MCF 10A (cell line): ENCODE results near the gene HSDL1. TPM values are rescaled to one million over a fixed set of nuclear protein-coding genes. Genes with fewer than 3 reads are reported as not detected.

Experiments used
- BruUV-seq: library from RNA; stranded (reverse); fragments of 400-500 nt; replicated peaks from 2 replicates; lab custom pipeline; 2021; lab: Mats Ljungman, UMichigan
- CTCF ChIA-PET: fragments of 300-600 bp; sonication (Branson Sonifier 250); formaldehyde crosslinking; extraction: SDS; loops from one replicate; lab custom pipeline; 2021; ENCODE audit warnings: antibody characterized with exemption, inconsistent platforms; lab: Yijun Ruan, JAX
- POLR2A ChIA-PET: fragments of 300-600, 350-650 bp; sonication (Branson Sonifier 250); formaldehyde crosslinking; extraction: SDS; loops from one replicate; lab custom pipeline; 2020; ENCODE audit warnings: antibody characterized with exemption, inconsistent platforms; lab: Yijun Ruan, JAX
- DNase-seq: peaks from one replicate; pipeline ENCODE4 v3.0.0-alpha.2; 2018; ENCODE audit not compliant: unreplicated experiment
- H3K27ac Mint-ChIP-seq: one replicate; pipeline ENCODE4 v1.8.0; 2022; ENCODE audit warnings: mild to moderate bottlenecking, low read depth, mixed read lengths; ENCODE audit not compliant: unreplicated experiment
- H3K27me3 Mint-ChIP-seq: one replicate; pipeline ENCODE4 v1.8.0; 2022; ENCODE audit warnings: mixed read lengths; ENCODE audit not compliant: insufficient read depth, unreplicated experiment
- H3K36me3 Mint-ChIP-seq: one replicate; pipeline ENCODE4 v1.8.0; 2022; ENCODE audit warnings: mild to moderate bottlenecking, moderate library complexity, mixed read lengths; ENCODE audit not compliant: insufficient read depth, unreplicated experiment
- H3K4me1 Mint-ChIP-seq: one replicate; pipeline ENCODE4 v1.8.0; 2022; ENCODE audit warnings: mixed read lengths; ENCODE audit not compliant: insufficient read depth, unreplicated experiment
- H3K4me3 Mint-ChIP-seq: one replicate; pipeline ENCODE4 v1.8.0; 2022; ENCODE audit warnings: mild to moderate bottlenecking, moderate library complexity, mixed read lengths; ENCODE audit not compliant: unreplicated experiment
- H3K9me3 Mint-ChIP-seq: one replicate; pipeline ENCODE4 v1.8.0; 2022; ENCODE audit warnings: mixed read lengths; ENCODE audit not compliant: unreplicated experiment
- intact Hi-C: fragments of 100-400 bp; cut with micrococcal nuclease; formaldehyde crosslinking; loops from 2 replicates; pipeline ENCODE4 v1.14.1; 2022
- total RNA-seq: library from RNA; stranded (reverse); gene quantifications from 2 replicates; pipeline ENCODE4 v1.2.3, GENCODE V29; 2022
- TF ChIP-seq, protein P1 (sequence below): fragments of 200-600 bp; IDR thresholded peaks from one replicate; pipeline ENCODE4 v1.8.0; 2022; ENCODE audit warnings: antibody characterized with exemption, mild to moderate bottlenecking; ENCODE audit not compliant: unreplicated experiment

HSDL1 gene
- total RNA-seq, 1 experiment from 2014 or later: 13.3 TPM

DNA sequence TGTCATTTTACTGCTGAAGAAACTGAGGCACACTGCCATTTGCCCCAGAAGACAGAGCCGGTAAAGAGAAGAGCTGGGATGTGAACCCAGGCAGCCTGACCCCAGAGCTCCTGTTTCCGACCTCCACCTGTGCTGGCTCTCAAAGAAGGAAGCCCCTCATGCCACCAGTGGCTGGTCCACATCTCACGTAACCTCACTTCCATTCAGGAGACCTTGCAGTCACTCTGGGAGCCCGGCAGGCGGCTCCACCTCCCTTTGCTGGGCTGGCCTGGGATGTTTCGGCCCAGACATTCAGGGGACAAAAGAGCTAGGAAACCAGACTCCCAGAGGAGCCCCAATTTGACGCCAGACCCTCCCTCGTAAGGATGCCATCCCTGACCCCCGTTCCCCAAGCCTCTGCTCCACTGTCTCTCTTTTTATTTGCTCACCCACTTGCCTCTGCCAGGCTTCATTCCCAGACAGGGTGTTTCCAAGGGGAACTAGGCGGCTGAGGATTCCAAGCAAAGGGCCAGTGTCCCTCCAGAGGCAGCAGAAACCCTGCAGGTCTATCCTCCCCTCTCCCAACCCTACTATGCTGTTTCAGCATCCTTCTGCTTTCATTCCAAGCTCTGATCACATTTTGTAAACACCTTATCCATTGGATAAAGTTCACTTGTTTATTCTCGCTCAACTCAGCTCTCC, 39.1 kb upstream of the HSDL1 start:
- Mint-ChIP-seq H3K4me1 (peaks cover 14% of the 10 kb centered on the region), H3K36me3 (peaks cover 14% of the 10 kb centered on the region), H3K9me3 (no peaks in the 10 kb centered on the region), H3K4me3 (no peak overlapping the region), H3K27ac (no peak overlapping the region), H3K27me3 (no peaks in the 10 kb centered on the region)
- ChIA-PET POLR2A (interaction anchor here (0.6 to 1.0 kb wide), 2 partner anchors 68 to 289 kb away, joined by 3 to 4 read pairs; partner anchors contain the start of gene MBTPS1), CTCF (interaction anchor here (0.6 to 1.3 kb wide), 4 partner anchors 8 to 266 kb away, joined by 3 to 5 read pairs (median 3); no protein-coding TSS in a partner anchor)
- DNase-seq: no peak
- no TSS peak for BruUV-seq
- TF ChIP-seq, protein P1, sequence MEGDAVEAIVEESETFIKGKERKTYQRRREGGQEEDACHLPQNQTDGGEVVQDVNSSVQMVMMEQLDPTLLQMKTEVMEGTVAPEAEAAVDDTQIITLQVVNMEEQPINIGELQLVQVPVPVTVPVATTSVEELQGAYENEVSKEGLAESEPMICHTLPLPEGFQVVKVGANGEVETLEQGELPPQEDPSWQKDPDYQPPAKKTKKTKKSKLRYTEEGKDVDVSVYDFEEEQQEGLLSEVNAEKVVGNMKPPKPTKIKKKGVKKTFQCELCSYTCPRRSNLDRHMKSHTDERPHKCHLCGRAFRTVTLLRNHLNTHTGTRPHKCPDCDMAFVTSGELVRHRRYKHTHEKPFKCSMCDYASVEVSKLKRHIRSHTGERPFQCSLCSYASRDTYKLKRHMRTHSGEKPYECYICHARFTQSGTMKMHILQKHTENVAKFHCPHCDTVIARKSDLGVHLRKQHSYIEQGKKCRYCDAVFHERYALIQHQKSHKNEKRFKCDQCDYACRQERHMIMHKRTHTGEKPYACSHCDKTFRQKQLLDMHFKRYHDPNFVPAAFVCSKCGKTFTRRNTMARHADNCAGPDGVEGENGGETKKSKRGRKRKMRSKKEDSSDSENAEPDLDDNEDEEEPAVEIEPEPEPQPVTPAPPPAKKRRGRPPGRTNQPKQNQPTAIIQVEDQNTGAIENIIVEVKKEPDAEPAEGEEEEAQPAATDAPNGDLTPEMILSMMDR: no peak
- intact Hi-C loops: no loop called here

GRCh38 chr16:84183572-84183875, 38.5 kb upstream of the HSDL1 start:
- Mint-ChIP-seq H3K4me1 (peaks cover 14% of the 10 kb centered on the region), H3K27ac (no peak overlapping the region), H3K9me3 (no peaks in the 10 kb centered on the region), H3K4me3 (no peak overlapping the region), H3K27me3 (no peaks in the 10 kb centered on the region), H3K36me3 (peaks cover 14% of the 10 kb centered on the region)
- POLR2A ChIA-PET: interaction anchor here (1.0 kb wide), 1 partner anchor 67 kb away, joined by 3 read pairs; the partner anchor contains the start of gene MBTPS1
- CTCF ChIA-PET: interaction anchor here (0.6 kb wide), 1 partner anchor 119 kb away, joined by 3 read pairs; no protein-coding TSS in a partner anchor
- TF ChIP-seq, protein P1: no peak
- no peak for DNase-seq
- intact Hi-C loops: no loop called here
- no TSS peak for BruUV-seq

DNA sequence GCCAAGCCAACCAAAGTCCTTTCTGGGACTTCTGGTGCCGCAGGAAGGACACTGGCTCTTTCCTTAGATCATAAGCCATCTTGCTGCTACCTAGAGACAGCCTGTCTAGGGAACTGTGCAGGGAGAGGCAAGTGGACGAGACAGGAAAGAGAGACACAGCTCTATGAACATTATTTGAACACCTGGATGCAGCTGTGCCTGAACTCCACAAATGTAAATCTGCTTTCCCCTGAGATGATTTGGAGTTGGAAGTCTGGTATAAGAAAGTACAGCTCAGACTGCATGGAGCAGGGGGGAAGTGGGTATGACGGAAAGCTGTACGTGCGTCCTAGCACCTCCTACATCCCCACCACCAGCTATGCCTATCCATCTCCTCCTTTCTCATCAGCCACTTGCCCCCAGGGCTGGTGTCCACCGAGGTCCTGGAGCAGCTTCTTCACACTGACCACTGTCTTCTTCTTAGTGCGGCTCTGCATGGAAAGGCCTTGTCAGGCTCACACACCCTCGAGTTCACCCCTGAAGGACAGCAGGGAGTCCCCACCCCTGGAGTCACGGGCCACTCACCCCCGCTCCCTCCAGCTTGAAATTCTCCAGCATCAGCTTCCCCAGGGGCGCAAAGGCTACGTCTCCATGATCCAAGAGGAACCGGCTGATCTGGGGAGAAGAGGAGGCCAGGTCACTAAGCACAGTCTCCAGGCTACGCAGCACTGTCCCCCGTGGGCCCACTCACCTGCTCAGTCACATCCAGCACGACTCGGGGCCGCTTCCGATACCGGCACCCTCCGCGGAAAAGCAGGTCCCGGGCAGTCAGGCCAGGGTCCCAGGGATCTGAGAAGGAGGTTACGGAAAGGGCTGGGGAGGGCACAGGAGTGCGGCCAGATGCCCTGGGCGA, 37.9 kb upstream of the HSDL1 start:
- BruUV-seq: no TSS peak
- ChIA-PET CTCF (no interaction called here), POLR2A (interaction anchor here (1.0 kb wide), 1 partner anchor 66 kb away, joined by 3 read pairs; the partner anchor contains the start of gene MBTPS1)
- H3K36me3 Mint-ChIP-seq: peaks cover 14% of the 10 kb centered on the region
- no peaks in the 10 kb centered on the region for H3K27me3 Mint-ChIP-seq
- no peak for DNase-seq
- H3K27ac Mint-ChIP-seq: no peak overlapping the region
- intact Hi-C loops: no loop called here
- H3K4me1 Mint-ChIP-seq: peaks cover 14% of the 10 kb centered on the region
- no peaks in the 10 kb centered on the region for H3K9me3 Mint-ChIP-seq
- H3K4me3 Mint-ChIP-seq: no peak overlapping the region
- TF ChIP-seq, protein P1: no peak

GRCh38 chr16:84182104-84182503, 37.1 kb upstream of the HSDL1 start:
- Mint-ChIP-seq H3K27me3 (no peaks in the 10 kb centered on the region), H3K4me3 (no peak overlapping the region), H3K36me3 (peaks cover 14% of the 10 kb centered on the region), H3K9me3 (no peaks in the 10 kb centered on the region), H3K4me1 (peaks cover 14% of the 10 kb centered on the region), H3K27ac (no peak overlapping the region)
- TF ChIP-seq, protein P1: no peak
- no TSS peak for BruUV-seq
- POLR2A ChIA-PET: no interaction called here
- intact Hi-C loops: no loop called here
- DNase-seq: no peak
- CTCF ChIA-PET: no interaction called here
